Activated CD8-positive, alpha-beta memory T cell treated with anti-CD3 and anti-CD28 coated beads, Interleukin-2, amount 50 U/mL, for 24 hours (primary cell): ENCODE data around the gene PPME1.

Source experiments
- DNase-seq: peaks from one replicate; pipeline ENCODE4 v3.0.0-alpha.2; 2020; ENCODE audit errors: extremely low read depth

The PPME1 gene

GRCh38 chr11:74159642-74160041, 11.4 kb upstream of the PPME1 start:
- no peak for DNase-seq

- DNase-seq = no peak
Measured at GRCh38 chr11:74162681-74163467, 8.2 kb upstream of the PPME1 start.

GRCh38 chr11:74168838-74169237, 2.3 kb upstream of the PPME1 start:
- DNase-seq = no peak

GRCh38 chr11:74169738-74170458, 1.2 kb upstream of the PPME1 start:
- DNase-seq = no peak

- no peak for DNase-seq
Measured at GRCh38 chr11:74171630-74171968, 510 bp downstream of the PPME1 start.

- no peak for DNase-seq
Measured at GRCh38 chr11:74171997-74172396, 908 bp downstream of the PPME1 start.

- no peak for DNase-seq
Measured at GRCh38 chr11:74175920-74176319, 4.8 kb downstream of the PPME1 start.

- DNase-seq = no peak
Measured at GRCh38 chr11:74179234-74180052, 8.4 kb downstream of the PPME1 start.

- no peak for DNase-seq
Measured at GRCh38 chr11:74182635-74183034, 11.5 kb downstream of the PPME1 start.

- no peak for DNase-seq
Measured at GRCh38 chr11:74185285-74185684, 14.2 kb downstream of the PPME1 start.

GRCh38 chr11:74185695-74186094, 14.6 kb downstream of the PPME1 start:
- no peak for DNase-seq

GRCh38 chr11:74195828-74196227, 24.7 kb downstream of the PPME1 start:
- DNase-seq = no peak

- DNase-seq = no peak
Measured at GRCh38 chr11:74196781-74197486, 25.8 kb downstream of the PPME1 start.

GRCh38 chr11:74203966-74204365, 32.9 kb downstream of the PPME1 start:
- no peak for DNase-seq

GRCh38 chr11:74204701-74205100, 33.6 kb downstream of the PPME1 start:
- no peak for DNase-seq

- no peak for DNase-seq
Measured at GRCh38 chr11:74205181-74205580, 34.1 kb downstream of the PPME1 start.

- DNase-seq = no peak
Measured at GRCh38 chr11:74206746-74207145, 35.7 kb downstream of the PPME1 start.

- DNase-seq = no peak
Measured at GRCh38 chr11:74208507-74208906, 37.4 kb downstream of the PPME1 start.

- DNase-seq = no peak
Measured at GRCh38 chr11:74212533-74212932, 41.4 kb downstream of the PPME1 start.

GRCh38 chr11:74220376-74220775, 49.3 kb downstream of the PPME1 start:
- DNase-seq = no peak

GRCh38 chr11:74221816-74222215, 50.7 kb downstream of the PPME1 start:
- DNase-seq = no peak

- DNase-seq = no peak
Measured at GRCh38 chr11:74225565-74225964, 54.5 kb downstream of the PPME1 start.
